DOHH2 (cell line): ENCODE data around the gene HAL.

Source experiments
- CTCF ChIP-seq: fragments of 200-600 bp; sonication (generic); IDR thresholded peaks from one replicate; pipeline ENCODE4 v1.5.1; 2014; ENCODE audit warnings: antibody characterized with exemption, mild to moderate bottlenecking, low read depth, low read length; ENCODE audit not compliant: poor library complexity, severe bottlenecking
- EZH2phosphoT487 ChIP-seq: fragments of 200-600 bp; sonication (generic); IDR thresholded peaks from 2 replicates; pipeline ENCODE4 v1.6.1; 2017; ENCODE audit warnings: borderline replicate concordance, mild to moderate bottlenecking, antibody characterized with exemption, low read length, moderate library complexity, mixed read lengths

- no peak for TF ChIP-seq CTCF
- no peak for TF ChIP-seq EZH2phosphoT487
These were observed 35.9 kb downstream of the HAL start for GRCh38 chr12:95960241-95960640.
